Endothelial cell of hepatic sinusoid (primary cell): ENCODE data around the gene CLC.
"Not testable (repeated sequence)": the region's sequence is repeated elsewhere in the genome, so short reads cannot be mapped to it uniquely, and the experiment has no call there.

ENCODE experiments used
- in situ Hi-C: cut with HindIII; loops from 2 replicates; pipeline ENCODE4 v1.10.0; 2017; ENCODE audit warnings: low sequenced_read_pairs

The CLC gene

DNA sequence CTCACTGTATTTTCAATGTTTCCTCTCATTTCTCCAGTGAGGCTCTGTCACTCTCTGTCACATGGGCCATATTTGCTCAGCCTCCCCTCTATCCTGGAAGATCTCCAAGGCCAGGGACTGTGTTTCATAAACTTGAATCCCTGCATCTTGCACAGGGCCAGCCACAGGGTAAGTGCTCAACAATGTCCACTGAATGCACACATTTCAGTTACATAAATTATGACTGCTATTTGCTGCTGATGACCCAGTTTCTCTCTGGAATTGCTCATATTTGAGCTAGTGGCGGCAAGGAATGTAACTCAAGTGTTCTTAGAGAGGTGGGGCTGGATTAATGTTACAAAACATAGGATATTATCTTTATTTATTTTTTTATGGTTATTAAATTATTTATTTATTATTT, 6.1 kb downstream of the CLC start:
- in situ Hi-C loops, result loop anchor here (5.0 kb wide), 1 partner anchor 49 kb away; no protein-coding TSS in a partner anchor

DNA sequence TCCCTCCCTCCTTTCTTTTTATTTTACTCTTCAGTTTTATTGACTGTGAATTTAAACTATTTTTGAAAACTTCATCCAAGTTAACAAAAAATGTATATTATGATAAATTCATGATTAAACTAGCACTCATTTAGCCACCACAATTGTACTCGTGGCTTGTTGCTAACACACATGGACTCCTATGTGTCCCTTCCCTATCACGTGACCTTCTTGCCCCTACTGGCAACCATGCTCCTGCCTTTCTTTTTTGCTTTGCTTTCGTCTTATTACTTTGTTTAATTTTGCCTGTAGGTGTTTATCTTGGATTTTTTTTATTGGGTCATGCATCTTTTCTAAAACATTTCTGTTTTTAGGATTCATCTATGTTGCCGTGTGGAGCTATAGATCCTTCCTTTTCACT, 8.2 kb downstream of the CLC start:
- in situ Hi-C loops, result no loop called here

DNA sequence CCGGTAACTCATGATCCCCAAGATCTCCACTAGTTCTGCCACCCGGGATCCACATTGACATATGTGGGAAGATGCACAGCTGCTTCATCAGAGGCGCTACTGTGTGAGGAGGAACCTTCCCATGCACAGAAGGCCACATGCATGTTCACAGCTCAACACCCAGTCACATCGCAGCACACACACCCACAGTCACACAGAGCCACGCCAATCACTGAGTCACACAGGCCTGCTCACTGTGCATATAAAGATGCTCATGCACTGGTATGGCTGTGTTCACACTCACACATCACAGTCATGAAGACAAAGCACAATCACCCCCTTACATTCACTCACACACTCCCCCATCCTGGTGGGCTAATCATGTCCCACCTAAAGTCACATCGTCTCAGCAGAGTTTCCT, 9.8 kb downstream of the CLC start:
- in situ Hi-C loops, result no loop called here

DNA sequence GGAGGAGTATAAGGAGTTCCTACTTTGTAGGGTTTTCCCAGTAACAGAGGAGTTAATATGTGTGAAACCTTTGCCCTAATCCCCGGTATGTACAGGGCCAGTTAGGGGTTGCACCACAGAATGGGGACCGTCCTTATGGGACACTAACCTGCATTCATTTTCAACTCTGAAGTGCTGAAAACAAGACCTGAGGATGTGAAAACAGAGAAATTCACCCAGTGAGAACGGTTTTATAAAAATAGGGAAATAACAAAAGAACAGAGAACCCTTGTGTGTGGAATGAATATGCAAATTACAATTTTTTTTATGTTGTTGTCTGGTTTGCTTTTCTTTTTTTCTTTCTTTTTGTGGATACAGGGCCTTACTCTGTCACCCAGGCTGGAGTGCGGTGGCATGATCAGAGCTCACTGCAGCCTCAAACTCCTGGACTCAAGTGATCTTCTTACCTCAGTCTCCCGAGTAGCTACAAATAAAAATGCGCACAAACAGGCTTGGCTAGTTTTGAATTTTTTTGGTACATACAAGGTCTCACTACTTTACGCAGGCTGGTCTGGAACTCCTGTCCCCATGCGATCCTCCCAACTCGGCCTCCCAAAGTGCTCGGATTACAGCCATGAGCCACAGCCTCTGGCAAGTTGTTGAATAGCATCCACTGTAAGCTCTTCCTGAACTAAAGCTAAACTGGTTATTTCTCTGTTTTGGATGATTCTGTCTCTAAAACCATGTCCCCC, 10.6 kb downstream of the CLC start:
- in situ Hi-C loops, result no loop called here

DNA sequence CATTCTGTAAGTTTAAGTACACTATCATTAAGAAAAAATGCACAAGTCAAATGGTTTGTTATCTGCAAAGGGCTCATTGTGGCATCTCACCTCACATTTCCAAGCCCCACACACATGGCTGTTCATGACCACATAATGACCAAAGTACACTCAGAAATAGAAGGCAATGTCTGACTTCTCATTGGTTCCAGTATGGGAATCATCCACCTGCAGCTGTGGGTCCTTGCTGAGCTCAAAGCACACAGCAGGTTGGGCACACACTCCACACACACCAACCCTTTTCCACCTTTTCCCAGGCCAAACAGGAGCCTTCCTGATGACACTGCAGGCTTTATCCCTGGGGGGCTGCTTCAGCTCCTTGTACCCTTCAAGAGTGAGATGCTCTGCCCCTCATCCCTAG, 11.8 kb downstream of the CLC start:
- in situ Hi-C loops, result no loop called here

DNA sequence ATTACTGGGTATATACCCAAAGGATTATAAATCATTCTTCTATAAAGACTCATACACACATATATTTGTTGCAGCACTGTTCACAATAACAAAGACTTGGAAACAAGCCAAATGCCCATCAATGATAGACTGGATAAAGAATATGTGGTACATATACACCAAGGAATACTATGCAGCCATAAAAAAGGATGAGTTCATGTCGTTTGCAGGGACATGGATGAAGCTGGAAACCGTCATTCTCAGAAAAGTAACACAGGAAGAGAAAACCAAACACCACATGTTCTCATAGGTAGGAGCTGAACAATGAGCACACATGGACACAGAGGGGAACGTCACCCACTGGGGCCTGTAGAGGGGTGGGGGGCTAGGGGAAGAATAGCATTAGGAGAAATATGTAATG, 17.7 kb downstream of the CLC start:
- in situ Hi-C loops, result not testable (repeated sequence)

DNA sequence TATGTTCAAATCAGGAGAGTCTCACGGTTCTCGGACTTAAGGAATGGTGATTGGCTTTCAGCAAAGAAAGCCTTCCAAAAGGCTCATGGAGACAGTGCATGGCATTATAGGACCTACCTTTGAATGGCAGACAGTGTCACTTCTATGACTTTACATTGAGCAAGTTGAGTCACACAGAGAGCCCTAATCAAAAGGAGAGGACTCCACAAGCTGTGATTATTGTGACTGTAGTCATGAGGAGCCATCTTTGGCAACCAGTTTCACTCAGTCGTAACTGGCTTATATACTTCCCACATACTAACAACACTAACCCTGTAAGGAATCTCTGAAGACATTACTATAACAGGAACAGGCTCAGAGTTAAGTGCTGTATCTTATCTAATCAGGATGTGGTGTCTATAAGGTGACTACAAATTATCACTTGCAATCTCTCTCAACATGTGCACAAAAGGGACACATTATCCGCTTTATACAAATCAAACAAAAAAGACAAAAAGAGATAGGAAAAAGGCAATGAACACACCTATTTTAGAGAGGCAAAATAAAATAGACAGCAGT, 27.4 kb downstream of the CLC start:
- in situ Hi-C loops, result no loop called here

DNA sequence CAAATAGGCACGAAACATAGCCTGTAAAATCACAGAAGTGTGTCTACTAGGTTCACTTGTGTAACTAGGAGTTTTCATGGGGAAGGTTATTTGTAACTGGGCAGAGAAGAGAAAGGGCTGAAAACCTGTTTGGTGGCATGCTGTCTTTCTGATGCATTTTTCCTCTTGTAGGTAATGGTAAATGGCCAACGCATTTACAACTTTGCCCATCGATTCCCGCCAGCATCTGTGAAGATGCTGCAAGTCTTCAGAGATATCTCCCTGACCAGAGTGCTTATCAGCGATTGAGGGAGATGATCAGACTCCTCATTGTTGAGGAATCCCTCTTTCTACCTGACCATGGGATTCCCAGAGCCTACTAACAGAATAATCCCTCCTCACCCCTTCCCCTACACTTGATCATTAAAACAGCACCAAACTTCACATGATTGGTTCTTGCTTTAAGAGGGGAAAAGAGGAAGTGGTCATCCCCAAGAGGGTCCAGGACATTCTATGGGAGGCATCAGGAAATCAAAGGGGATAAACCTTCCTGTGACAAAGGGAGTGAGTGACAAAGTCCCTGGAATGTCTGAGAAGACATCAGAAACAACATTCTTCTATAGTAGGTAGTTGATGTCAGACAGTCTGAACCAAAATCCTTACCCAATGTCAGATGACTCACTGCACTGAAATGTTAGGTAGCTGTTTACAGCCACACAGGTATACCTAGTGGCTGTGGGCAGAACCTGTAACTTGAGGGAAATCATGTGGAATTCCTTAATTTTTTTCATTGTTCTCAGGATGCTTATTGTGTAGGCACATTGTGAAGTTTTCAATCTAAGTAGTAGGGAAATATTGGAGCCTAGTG, 28.6 kb downstream of the CLC start:
- in situ Hi-C loops, result no loop called here

DNA sequence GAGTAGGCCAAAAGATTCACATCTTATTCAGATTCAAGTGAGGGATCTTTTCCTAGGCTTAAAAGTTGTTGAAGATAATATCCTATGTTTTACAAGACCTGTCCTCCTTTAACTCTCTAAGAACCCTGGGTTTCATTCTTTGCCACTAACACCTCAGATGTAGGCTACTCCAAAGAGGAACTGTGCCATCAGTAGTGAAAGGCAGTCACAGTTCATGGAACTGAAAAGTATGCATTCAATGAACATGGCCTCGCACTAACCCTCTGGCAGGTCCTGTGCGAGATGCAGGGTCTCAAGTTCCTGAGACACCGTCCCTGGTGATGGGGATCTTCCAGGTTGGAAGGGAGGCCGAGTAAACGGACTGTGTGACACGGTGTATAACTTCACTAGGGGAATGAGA, 29.2 kb downstream of the CLC start:
- in situ Hi-C loops, result no loop called here

DNA sequence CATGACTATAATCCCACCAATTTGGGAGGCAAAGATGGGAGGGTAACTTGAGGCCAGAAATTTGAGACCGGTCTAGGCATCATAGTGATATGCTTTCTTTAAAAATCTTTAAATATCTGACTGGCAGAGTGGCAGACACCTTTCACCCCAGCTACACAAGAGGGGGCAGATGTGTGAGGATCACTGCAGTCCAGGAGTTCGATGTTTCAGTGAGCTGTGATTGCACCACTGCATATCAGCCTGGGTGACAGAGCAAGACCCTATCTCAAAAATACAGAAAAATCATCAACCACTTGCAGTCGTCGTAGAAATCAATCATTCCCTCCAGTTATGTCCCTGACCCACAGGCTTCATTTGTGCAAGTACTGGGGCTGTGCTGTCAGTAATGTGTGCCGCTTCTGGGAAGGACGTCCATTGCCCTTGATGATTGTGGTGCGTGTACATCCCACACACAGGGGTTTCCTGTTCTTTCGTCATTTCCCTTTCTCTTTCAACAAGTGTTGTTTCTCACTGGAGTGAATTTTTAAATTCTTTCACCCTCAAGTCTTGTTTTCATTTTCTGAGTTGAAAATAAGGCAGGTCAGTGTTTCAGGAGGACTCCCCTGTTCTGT, 32.1 kb downstream of the CLC start:
- in situ Hi-C loops, result no loop called here

DNA sequence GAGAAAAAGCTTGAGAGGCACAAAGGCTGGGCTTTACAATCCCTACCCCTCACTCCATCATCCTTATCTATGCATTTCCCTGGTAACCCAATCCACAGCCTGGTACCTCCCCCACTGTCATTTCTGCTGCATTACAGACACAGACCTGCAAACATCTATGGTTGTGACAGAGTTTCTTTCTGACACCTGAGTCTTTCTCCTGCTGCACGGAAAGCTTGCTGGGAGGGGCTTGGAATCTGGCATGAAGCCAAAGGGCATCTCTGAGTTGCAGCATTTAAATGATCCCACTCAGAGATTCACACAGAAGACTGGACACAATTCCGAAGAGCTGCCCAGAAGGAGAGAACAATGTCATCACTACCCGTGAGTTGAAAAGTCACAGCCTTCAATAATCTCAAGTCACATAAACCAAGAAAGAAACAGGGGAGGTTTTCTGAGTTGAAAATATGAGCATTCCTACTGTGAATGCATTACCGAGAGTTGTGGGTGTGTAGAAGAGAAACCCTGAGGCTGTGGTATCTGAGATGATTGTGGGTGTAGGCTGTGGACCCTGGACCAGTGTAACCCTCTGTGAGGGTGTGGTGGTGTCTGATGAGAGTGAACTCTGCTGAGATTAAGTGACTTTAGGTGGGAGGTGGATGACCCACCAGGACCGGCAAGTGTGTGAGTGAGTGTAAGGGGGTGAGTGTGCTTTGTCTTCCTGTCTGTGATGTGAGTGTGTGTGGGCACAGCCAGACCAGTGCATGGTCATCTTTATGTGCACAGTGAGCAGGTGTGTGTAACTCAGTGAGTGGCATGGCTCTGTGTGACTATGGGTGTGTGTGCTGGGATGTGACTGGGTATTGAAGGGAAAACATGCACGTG, 33.4 kb downstream of the CLC start, which contains the start of gene LGALS14:
Gene LGALS14, plus strand, starts transcription at position 301 of the 864 bp plus-strand sequence. Its CDS starts 48 bp downstream, at position 349.
- in situ Hi-C loops, result no loop called here

DNA sequence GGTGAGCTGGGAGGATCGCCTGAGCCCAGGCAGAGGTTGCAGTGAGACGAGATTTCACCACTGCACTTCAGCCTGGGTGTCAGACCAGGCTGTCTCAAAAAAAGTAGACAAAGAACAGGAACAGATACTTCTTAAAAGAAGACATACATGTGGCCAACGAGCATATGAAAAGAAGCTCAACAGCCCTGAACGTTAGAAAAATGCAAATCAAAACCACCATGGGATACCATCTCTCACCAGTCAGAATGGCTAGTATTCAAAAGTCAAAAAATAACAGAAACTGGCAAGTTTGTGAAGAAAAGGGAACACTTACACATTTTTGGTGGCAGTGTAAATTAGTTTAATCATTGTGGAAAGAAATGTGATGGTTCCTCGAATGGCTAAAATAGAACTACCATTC, 36.5 kb downstream of the CLC start:
- in situ Hi-C loops, result no loop called here

DNA sequence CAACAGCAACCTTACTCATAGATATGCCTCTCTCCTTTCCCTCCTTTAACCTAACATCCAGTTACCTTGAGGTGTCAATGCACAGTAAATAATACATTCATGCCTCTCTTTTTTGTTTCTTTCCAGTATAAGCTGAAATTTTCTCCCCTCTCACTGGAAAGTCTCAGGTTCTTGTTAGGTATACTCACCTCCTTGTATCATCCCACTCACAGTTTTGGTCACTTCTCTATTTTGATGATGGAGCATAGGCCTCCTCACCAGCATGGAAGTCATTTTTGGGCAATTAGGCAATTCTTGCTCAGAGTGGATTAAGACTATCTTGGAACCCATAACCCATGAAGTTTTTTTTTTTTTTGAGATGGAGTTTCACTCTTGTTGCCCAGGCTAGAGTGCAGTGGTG, 39.3 kb downstream of the CLC start:
- in situ Hi-C loops, result no loop called here

DNA sequence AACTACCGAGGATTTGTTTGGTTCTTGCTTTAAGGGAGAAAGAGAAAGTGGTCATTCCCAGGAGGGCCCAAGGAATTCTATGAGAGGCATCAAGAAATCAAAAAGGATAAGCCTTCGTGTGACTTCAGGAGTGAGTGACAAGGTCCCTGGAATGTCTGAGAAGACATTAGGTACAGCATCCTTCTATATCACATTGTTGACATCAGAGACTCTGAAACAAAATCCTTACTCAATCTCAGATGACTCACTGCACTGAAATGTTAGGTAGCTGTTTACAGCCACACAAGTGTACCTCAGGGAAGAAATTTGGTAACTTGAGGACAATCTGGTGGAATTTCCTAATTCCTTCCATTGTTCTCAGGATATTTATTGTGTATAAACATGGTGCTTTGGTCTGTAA, 41.4 kb downstream of the CLC start:
- in situ Hi-C loops, result no loop called here

DNA sequence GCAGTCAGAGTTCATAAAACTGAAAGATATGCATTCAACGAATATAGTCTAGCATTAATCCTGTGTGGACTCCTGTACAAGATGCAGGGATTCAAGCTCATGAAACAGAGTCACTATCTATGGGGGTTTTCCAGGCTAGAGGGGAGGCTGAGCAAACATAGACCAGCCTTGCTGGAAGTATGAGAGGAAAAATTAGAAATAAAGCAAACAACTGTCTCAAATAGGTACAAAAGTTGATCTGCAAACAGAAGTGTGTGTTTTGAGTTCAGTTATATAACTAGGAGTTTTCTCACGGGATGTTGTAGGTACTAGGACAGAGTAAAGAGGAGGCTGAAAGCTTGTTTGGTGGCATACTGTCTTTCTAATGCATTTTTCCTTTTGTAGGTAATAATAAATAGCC, 42.1 kb downstream of the CLC start:
- in situ Hi-C loops, result no loop called here

DNA sequence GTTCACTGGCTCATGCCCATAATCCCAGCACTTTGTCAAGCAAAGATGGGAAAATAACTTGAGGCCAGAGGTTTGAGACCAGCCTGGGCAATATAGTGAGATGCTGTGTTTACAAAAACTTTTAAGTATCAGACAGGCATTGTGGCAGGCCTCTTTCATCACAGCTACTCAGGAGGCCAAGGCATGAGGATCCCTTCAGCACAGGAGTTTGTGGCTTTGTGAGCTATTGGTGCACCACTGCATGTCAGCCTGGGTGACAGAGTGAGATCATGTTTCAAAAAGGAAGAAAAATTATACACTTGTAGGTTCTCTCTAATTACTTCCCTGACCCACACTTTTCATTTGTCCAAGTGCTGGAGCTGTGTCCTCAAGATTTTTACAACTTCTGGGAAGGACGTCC, 45.0 kb downstream of the CLC start:
- in situ Hi-C loops, result no loop called here

DNA sequence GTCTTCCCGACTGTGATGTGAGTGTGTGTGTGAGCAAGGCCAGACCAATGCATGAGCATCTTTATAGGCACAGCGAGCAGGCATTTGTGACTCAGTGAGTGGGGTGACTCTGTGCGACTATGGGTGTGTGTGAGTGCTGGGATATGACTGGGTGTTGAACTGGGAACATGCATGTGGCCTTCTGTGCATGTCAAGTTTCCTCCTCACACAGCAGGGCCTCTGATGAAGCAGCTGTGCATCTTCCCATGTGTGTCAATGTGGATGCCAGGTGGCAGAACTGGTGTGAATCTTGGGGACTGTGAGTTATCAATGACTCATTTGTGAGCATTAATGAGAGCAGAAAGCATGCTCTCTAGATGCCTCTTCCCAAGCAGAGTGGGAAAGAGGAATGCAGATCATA, 45.7 kb downstream of the CLC start:
- in situ Hi-C loops, result no loop called here

DNA sequence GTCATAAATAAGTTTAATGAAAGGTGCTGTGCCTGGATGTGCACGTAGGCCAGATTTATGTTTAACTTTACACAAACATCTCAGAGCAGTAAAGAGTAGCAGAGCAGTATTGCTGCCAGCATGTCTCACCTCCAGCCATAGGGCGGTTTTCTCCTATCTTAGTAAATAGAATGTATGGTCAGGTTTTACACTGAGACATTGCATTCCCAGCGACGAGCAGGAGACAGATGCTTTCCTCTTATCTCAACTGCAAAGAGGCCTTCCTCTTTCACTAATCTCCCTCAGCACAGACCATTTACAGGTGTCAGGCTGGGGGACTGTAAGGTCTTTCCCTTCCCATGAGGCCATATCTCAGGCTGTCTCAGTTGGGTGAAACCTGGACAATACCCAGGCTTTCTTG, 49.2 kb downstream of the CLC start:
- in situ Hi-C loops, result not testable (repeated sequence)

DNA sequence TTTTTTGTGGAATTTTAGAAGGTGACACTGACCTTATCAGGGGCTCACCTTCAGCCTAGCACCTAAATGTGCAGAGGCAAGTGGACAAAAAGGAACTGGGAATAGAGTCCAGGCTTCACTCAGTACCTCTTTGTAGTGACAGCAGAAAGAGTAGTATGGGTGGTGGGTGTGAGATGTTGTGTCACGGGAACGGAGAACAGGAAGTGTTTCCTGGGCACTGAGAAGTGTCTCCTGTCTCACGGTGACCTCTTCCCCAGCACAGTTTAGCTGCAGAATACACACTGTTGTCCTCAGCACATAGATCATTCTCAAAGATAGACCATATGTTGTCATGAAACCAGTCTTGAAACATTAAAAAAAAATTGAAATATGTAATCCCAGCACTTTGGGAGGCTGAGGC, 51.1 kb downstream of the CLC start:
- in situ Hi-C loops, result no loop called here

DNA sequence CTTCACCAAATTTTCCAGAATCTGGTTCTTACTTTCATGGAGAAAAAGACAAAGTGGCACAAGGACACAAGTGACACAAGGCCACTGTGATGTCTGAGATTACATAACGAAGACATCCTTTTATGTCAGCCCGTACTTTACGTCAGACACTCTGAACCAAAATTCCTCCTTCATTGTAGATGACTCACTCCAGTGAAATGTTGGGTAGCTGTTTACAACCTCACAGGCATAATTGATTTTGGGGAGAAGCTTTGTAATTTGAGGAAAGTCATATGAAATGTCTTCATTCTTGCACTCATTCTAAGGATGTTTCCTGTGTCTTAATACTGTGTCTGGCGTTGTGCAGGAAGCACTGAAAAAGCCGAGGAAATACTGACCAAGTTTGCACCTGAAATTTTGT, 53.6 kb downstream of the CLC start:
- in situ Hi-C loops, result loop anchor here (5.0 kb wide), 2 partner anchors 48 to 72 kb away; no protein-coding TSS in a partner anchor
